ENCODE results near the gene FAM217A.
"Not testable (repeated sequence)": the region's sequence is repeated elsewhere in the genome, so short reads cannot be mapped to it uniquely, and the experiment has no call there.

Gene FAM217A

DNA sequence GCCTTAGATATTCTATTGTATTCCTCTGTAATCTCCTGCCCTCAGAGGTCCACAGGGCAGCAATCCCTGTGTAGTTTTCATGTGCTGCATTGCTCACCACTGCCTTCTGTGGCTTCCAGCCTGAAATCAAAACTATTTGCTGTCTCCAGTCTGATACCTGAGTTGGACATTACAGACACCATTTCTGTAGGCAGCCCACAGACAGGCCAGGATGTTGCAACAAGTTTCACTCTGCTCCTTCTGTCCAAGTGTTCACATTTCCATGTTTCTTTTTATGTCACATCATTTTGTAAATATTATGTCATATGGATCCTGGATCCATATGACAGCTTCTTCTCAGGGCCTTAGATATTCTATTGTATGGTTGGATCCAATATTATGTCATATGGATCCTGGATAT lies 34.7 kb upstream of the FAM217A start:
- no peak overlapping the region for H3K9ac ChIP-seq (ENCODE audit: low read length)
- H4K20me1 ChIP-seq (ENCODE audit: insufficient read depth, low read length) = no peaks in the 10 kb centered on the region
- no peak overlapping the region for H2AFZ ChIP-seq (ENCODE audit: low read depth, low read length)
- peaks cover 5% of the 10 kb centered on the region for H3K36me3 ChIP-seq (replicated peaks; ENCODE audit: low read depth, low read length)
- no peaks in the 10 kb centered on the region for H3K9me3 ChIP-seq (ENCODE audit: insufficient read depth, low read length)
- no peak for TF ChIP-seq EZH2phosphoT487 (IDR thresholded peaks at IDR 0.05; ENCODE audit: low read depth)
- TF ChIP-seq, protein P1, sequence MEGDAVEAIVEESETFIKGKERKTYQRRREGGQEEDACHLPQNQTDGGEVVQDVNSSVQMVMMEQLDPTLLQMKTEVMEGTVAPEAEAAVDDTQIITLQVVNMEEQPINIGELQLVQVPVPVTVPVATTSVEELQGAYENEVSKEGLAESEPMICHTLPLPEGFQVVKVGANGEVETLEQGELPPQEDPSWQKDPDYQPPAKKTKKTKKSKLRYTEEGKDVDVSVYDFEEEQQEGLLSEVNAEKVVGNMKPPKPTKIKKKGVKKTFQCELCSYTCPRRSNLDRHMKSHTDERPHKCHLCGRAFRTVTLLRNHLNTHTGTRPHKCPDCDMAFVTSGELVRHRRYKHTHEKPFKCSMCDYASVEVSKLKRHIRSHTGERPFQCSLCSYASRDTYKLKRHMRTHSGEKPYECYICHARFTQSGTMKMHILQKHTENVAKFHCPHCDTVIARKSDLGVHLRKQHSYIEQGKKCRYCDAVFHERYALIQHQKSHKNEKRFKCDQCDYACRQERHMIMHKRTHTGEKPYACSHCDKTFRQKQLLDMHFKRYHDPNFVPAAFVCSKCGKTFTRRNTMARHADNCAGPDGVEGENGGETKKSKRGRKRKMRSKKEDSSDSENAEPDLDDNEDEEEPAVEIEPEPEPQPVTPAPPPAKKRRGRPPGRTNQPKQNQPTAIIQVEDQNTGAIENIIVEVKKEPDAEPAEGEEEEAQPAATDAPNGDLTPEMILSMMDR (IDR thresholded peaks at IDR 0.05; ENCODE audit: low read depth, low read length) = no peak
- H3K79me2 ChIP-seq (ENCODE audit: low read length) = no peaks in the 10 kb centered on the region
- H3K27me3 ChIP-seq (ENCODE audit: low read depth, low read length) = no peaks in the 10 kb centered on the region
- no peak overlapping the region for H3K4me2 ChIP-seq (ENCODE audit: low read length)
- peaks cover 5% of the 10 kb centered on the region; the same call in 1 of the 2 replicates for H3K4me1 ChIP-seq (ENCODE audit: low read length)
- no peak overlapping the region for H3K27ac ChIP-seq (ENCODE audit: low read length)
- H3K4me3 ChIP-seq (ENCODE audit: low read length) = no peak overlapping the region

DNA sequence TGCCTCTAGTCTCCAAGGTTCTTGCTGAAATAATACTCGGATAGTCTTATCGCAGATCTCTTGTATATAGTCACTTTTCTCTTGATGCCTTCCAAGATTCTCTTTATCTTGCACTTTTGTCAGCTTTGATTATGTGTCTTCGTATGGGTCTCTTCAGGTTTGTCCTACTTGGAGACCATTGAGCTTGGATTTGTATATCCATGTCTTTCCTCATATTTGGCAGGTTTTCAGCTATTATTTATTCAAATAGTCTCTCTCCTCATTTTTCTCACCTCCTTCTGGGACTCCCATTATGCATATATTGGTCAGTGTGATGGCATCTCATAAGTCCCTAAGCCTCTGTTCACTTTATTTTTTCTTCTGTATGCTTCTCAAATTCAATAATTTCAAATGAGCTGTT lies 33.4 kb upstream of the FAM217A start:
- TF ChIP-seq EZH2phosphoT487 (IDR thresholded peaks at IDR 0.05; ENCODE audit: low read depth) = no peak
- TF ChIP-seq, protein P1 (IDR thresholded peaks at IDR 0.05; ENCODE audit: low read depth, low read length) = no peak
- no peaks in the 10 kb centered on the region for H3K9me3 ChIP-seq (ENCODE audit: insufficient read depth, low read length)
- H3K27ac ChIP-seq (ENCODE audit: low read length) = no peak overlapping the region
- no peak overlapping the region for H3K4me2 ChIP-seq (ENCODE audit: low read length)
- peaks cover 5% of the 10 kb centered on the region for H3K36me3 ChIP-seq (replicated peaks; ENCODE audit: low read depth, low read length)
- no peaks in the 10 kb centered on the region for H3K27me3 ChIP-seq (ENCODE audit: low read depth, low read length)
- H2AFZ ChIP-seq (ENCODE audit: low read depth, low read length) = no peak overlapping the region
- H4K20me1 ChIP-seq (ENCODE audit: insufficient read depth, low read length) = no peaks in the 10 kb centered on the region
- H3K4me3 ChIP-seq (ENCODE audit: low read length) = no peak overlapping the region
- no peaks in the 10 kb centered on the region for H3K79me2 ChIP-seq (ENCODE audit: low read length)
- peaks cover 5% of the 10 kb centered on the region; the same call in 1 of the 2 replicates for H3K4me1 ChIP-seq (ENCODE audit: low read length)
- H3K9ac ChIP-seq (ENCODE audit: low read length) = no peak overlapping the region

DNA sequence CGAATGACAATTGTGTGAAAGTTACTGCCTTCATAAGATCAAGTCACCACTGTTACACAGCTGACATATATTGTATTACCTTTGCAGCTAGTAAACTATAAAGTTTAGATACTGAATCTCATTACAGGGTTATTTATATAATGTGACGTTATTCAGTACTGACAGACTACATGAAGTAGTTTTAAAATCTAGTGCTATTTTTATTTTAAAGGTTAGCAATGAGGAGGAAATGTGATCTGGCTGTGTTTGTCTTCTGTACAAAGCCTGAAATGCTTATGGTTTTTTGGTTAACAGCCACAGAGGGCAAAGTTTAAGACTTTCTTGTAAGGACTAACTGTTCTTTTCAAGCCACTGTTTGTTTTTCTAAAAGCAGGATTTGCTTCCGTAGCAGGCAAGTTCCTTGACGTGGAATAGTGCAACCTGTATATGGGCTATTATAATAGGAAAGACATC lies 30.5 kb upstream of the FAM217A start:
- H3K4me3 ChIP-seq (ENCODE audit: low read length); H3K27me3 ChIP-seq (ENCODE audit: low read depth, low read length); H2AFZ ChIP-seq (ENCODE audit: low read depth, low read length); H3K9me3 ChIP-seq (ENCODE audit: insufficient read depth, low read length); H4K20me1 ChIP-seq (ENCODE audit: insufficient read depth, low read length); H3K4me1 ChIP-seq (ENCODE audit: low read length); H3K4me2 ChIP-seq (ENCODE audit: low read length); H3K27ac ChIP-seq (ENCODE audit: low read length); H3K36me3 ChIP-seq (replicated peaks; ENCODE audit: low read depth, low read length); H3K9ac ChIP-seq (ENCODE audit: low read length); H3K79me2 ChIP-seq (ENCODE audit: low read length): not testable (repeated sequence)

DNA sequence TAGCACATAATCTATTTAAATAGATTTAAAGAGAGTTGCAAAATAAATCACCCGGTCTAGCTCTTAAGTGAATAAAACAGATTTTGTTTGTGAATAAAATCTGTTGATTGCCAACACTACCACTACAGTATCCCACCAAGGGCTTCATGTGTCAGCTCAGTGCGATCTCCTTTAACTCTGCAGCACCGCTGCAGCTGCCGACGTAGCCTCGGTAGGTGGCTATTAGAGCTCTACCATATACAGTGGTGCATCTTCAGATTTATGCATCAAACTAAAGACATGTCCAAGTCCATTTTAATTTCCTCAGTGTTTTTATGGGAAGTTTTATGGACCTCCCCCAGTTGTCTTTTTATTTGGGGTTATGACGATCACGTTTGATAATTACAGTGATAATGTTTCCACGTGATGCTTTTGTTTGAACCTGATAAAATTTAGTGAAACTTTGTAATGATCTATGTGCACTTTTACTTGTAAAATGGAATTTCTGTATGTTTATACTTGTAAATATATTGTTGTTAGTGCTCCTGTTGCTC lies 29.7 kb upstream of the FAM217A start:
- H3K4me3 ChIP-seq (ENCODE audit: low read length) = no peak overlapping the region
- H4K20me1 ChIP-seq (ENCODE audit: insufficient read depth, low read length) = no peaks in the 10 kb centered on the region
- TF ChIP-seq EZH2phosphoT487 (IDR thresholded peaks at IDR 0.05; ENCODE audit: low read depth) = no peak
- TF ChIP-seq, protein P1 (IDR thresholded peaks at IDR 0.05; ENCODE audit: low read depth, low read length) = no peak
- H2AFZ ChIP-seq (ENCODE audit: low read depth, low read length) = no peak overlapping the region
- no peak overlapping the region for H3K27ac ChIP-seq (ENCODE audit: low read length)
- H3K79me2 ChIP-seq (ENCODE audit: low read length) = no peaks in the 10 kb centered on the region
- H3K4me2 ChIP-seq (ENCODE audit: low read length) = no peak overlapping the region
- no peaks in the 10 kb centered on the region for H3K9me3 ChIP-seq (ENCODE audit: insufficient read depth, low read length)
- no peak overlapping the region for H3K9ac ChIP-seq (ENCODE audit: low read length)
- H3K27me3 ChIP-seq (ENCODE audit: low read depth, low read length) = no peaks in the 10 kb centered on the region
- H3K36me3 ChIP-seq (replicated peaks; ENCODE audit: low read depth, low read length) = no peaks in the 10 kb centered on the region
- H3K4me1 ChIP-seq (ENCODE audit: low read length) = peaks cover 5% of the 10 kb centered on the region; the same call in 1 of the 2 replicates

Measured in OCI-LY3 (cell line).